Measurements from ENCODE around the gene NUP205. TPM values are rescaled to one million over a fixed set of nuclear protein-coding genes. Genes with fewer than 3 reads are reported as not detected.

NUP205 gene
- total and polyA plus RNA-seq, 2 of the 13 experiments (the other 11 are each of a cell fraction or from before 2014, with no cell fraction given): 46.2 to 87.2 TPM

- H4K20me1 ChIP-seq (ENCODE audit: insufficient read depth, low read length): no peaks in the 10 kb centered on the region
- no peak for DNase-seq (ENCODE audit: low spot score)
- H3K79me2 ChIP-seq (ENCODE audit: insufficient read depth, low read length): no peaks in the 10 kb centered on the region
- 87% methylated on average over 3 of the region's 3 CpGs for WGBS (ENCODE audit: low lambda C conversion rate)
- intact Hi-C loops (cut with micrococcal nuclease; ENCODE audit: unreplicated experiment) (loop anchor here (1.0 kb wide), 2 partner anchors 132 to 363 kb away; no protein-coding TSS in a partner anchor), in situ Hi-C loops (cut with HindIII; ENCODE audit: extremely low pct_ligation_motif_present, low pct_unique_long_range_greater_than_20kb) (loop anchor here (10.0 kb wide), 1 partner anchor 370 kb away; no protein-coding TSS in a partner anchor)
- ATAC-seq: no peak
- no peaks in the 10 kb centered on the region for H3K9me3 ChIP-seq (ENCODE audit: low read length)
- CTCF ChIA-PET (ENCODE audit: low intra/inter-chr PET ratio, low total read pairs): interaction anchor here (2.0 kb wide), 2 partner anchors 24 to 363 kb away, joined by 14 to 16 read pairs; no protein-coding TSS in a partner anchor
- no TSS peak for BruUV-seq (replicated peaks)
- H3K4me3 ChIP-seq (replicated peaks in 1 of 3; ENCODE audit: insufficient read depth in 1 of 3, low read depth in 2 of 3, low read length in 3 of 3): no peak overlapping the region
- H3K4me1 ChIP-seq (ENCODE audit: insufficient read depth, low read length): no peaks in the 10 kb centered on the region
- POLR2A ChIA-PET: no interaction called here
- H3K36me3 ChIP-seq (replicated peaks in 1 of 2; ENCODE audit: control insufficient read depth in 1 of 2, insufficient read depth in 2 of 2, low read length in 2 of 2): peaks cover 13 to 70% of the 10 kb centered on the region in 2 experiments
- no peak overlapping the region for H3K4me2 ChIP-seq (ENCODE audit: low read depth, low read length)
- FAIRE-seq: no peak
- H3K9ac ChIP-seq (ENCODE audit: insufficient read depth, low read depth, low read length): no peak overlapping the region
- H3K27ac ChIP-seq (ENCODE audit: extremely low read length, insufficient read depth, low read length): no peak overlapping the region
- no peak overlapping the region for H2AFZ ChIP-seq (ENCODE audit: low read length)
- TF ChIP-seq ZFP90 (CRISPR knock-in tag; IDR thresholded peaks at IDR 0.05; ENCODE audit: borderline replicate concordance) (no peak), ZNF20 (CRISPR knock-in tag; IDR thresholded peaks at IDR 0.05) (no peak), FOSL1 (CRISPR knock-in tag; IDR thresholded peaks at IDR 0.05; ENCODE audit: borderline replicate concordance) (no peak), KLF15 (CRISPR knock-in tag; IDR thresholded peaks at IDR 0.05; ENCODE audit: borderline replicate concordance) (no peak), GTF3A (CRISPR knock-in tag; conservative IDR thresholded peaks at IDR 0.05) (no peak), ONECUT2 (CRISPR knock-in tag; IDR thresholded peaks at IDR 0.05) (no peak), POLR2A (IDR thresholded peaks at IDR 0.05; ENCODE audit: insufficient read depth in 1 of 2, low read depth in 2 of 2, low read length in 2 of 2) (no peak), SETDB1 (CRISPR knock-in tag; IDR thresholded peaks at IDR 0.05; ENCODE audit: borderline replicate concordance) (no peak), TMF1 (CRISPR knock-in tag; IDR thresholded peaks at IDR 0.05; ENCODE audit: low read depth) (no peak), MBD4 (IDR thresholded peaks at IDR 0.05; ENCODE audit: borderline replicate concordance, low read length) (no peak), ZNF275 (CRISPR knock-in tag; IDR thresholded peaks at IDR 0.05; ENCODE audit: borderline replicate concordance) (no peak), SYNCRIP (IDR thresholded peaks at IDR 0.05; ENCODE audit: insufficient read depth, low read depth, low read length) (no peak), ZIK1 (CRISPR knock-in tag; IDR thresholded peaks at IDR 0.05; ENCODE audit: borderline replicate concordance, low read depth) (no peak)
- TF ChIP-seq, protein P1, sequence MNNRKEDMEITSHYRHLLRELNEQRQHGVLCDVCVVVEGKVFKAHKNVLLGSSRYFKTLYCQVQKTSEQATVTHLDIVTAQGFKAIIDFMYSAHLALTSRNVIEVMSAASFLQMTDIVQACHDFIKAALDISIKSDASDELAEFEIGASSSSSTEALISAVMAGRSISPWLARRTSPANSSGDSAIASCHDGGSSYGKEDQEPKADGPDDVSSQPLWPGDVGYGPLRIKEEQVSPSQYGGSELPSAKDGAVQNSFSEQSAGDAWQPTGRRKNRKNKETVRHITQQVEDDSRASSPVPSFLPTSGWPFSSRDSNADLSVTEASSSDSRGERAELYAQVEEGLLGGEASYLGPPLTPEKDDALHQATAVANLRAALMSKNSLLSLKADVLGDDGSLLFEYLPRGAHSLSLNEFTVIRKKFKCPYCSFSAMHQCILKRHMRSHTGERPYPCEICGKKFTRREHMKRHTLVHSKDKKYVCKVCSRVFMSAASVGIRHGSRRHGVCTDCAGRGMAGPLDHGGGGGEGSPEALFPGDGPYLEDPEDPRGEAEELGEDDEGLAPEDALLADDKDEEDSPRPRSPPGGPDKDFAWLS (CRISPR knock-in tag; IDR thresholded peaks at IDR 0.05; ENCODE audit: borderline replicate concordance): no peak
- no peaks in the 10 kb centered on the region for H3K27me3 ChIP-seq (ENCODE audit: control insufficient read depth in 1 of 2, insufficient read depth in 2 of 2, low read length in 2 of 2)
Observed at GRCh38 chr7:135644729-135645128, 87.0 kb downstream of the NUP205 start.

Data from HepG2 (cell line).